Epidermal melanocyte (primary cell): ENCODE measurements around the gene CSNK1E.

Experiments
- DNase-seq: peaks from one replicate; pipeline ENCODE4 v3.0.0; 2011; ENCODE audit warnings: low spot score; ENCODE audit not compliant: insufficient read length

Gene CSNK1E

GRCh38 chr22:38282397-38282796 lies 34.8 kb downstream of the CSNK1E start:
- no peak for DNase-seq

GRCh38 chr22:38276166-38276565 lies 41.1 kb downstream of the CSNK1E start:
- DNase-seq, result no peak

GRCh38 chr22:38273135-38273826 lies 44.0 kb downstream of the CSNK1E start:
- no peak for DNase-seq

GRCh38 chr22:38272373-38273134 lies 44.7 kb downstream of the CSNK1E start, which contains the start of gene TMEM184B:
TSS of gene TMEM184B (minus strand) at chr22:38273010. CDS start at chr22:38247961, 25,049 bp downstream.
- DNase-seq, result peak; percentile 71

- no peak for DNase-seq
Measured at GRCh38 chr22:38271927-38272372, 45.3 kb downstream of the CSNK1E start.

- no peak for DNase-seq
Measured at GRCh38 chr22:38271101-38271500, 46.1 kb downstream of the CSNK1E start.

GRCh38 chr22:38270091-38270992 lies 46.9 kb downstream of the CSNK1E start:
- DNase-seq, result no peak

GRCh38 chr22:38269466-38269865 lies 47.8 kb downstream of the CSNK1E start:
- DNase-seq, result no peak

- no peak for DNase-seq
Measured at GRCh38 chr22:38267086-38267485, 50.1 kb downstream of the CSNK1E start.

- no peak for DNase-seq
Measured at GRCh38 chr22:38266120-38266519, 51.1 kb downstream of the CSNK1E start.

- no peak for DNase-seq
Measured at GRCh38 chr22:38264322-38264843, 52.9 kb downstream of the CSNK1E start.

- DNase-seq, result no peak
Measured at GRCh38 chr22:38262051-38262795, 55.0 kb downstream of the CSNK1E start.

- DNase-seq, result no peak
Measured at GRCh38 chr22:38260761-38261681, 56.2 kb downstream of the CSNK1E start.

GRCh38 chr22:38259370-38259769 lies 57.9 kb downstream of the CSNK1E start:
- no peak for DNase-seq

- DNase-seq, result no peak
Measured at GRCh38 chr22:38258895-38259294, 58.3 kb downstream of the CSNK1E start.

- DNase-seq, result no peak
Measured at GRCh38 chr22:38257650-38258250, 59.5 kb downstream of the CSNK1E start.

- DNase-seq, result peak; percentile 33
Measured at GRCh38 chr22:38257181-38257580, 60.1 kb downstream of the CSNK1E start.

- no peak for DNase-seq
Measured at GRCh38 chr22:38255697-38256096, 61.5 kb downstream of the CSNK1E start.

- no peak for DNase-seq
Measured at GRCh38 chr22:38251341-38251692, 65.9 kb downstream of the CSNK1E start.
